AG04449 (cell line): ENCODE data around the gene SV2C.

Experiments
- CTCF ChIA-PET: fragments of 350-600 bp; formaldehyde crosslinking; extraction: SDS; loops from one replicate; lab custom pipeline; 2021; ENCODE audit warnings: antibody characterized with exemption; lab: Yijun Ruan, JAX
- POLR2A ChIA-PET: fragments of 400-600, 350-600 bp; formaldehyde crosslinking; extraction: SDS; loops from one replicate; lab custom pipeline; 2020; ENCODE audit warnings: antibody characterized with exemption, inconsistent platforms; lab: Yijun Ruan, JAX
- DNase-seq: peaks from one replicate; pipeline ENCODE4 v3.0.0-alpha.2; 2010; ENCODE audit warnings: low read depth, low spot score
- H3K4me3 ChIP-seq: 2 replicates; pipeline ENCODE4 v1.5.1; 2011; ENCODE audit warnings: low read depth, mild to moderate bottlenecking, control low read depth, low read length
- TF ChIP-seq, protein P1 (sequence below): IDR thresholded peaks from one replicate; pipeline ENCODE4 v1.5.1; 2011; ENCODE audit warnings: mild to moderate bottlenecking, moderate library complexity, low read length, control low read depth, inconsistent platforms; ENCODE audit not compliant: insufficient read depth; ENCODE audit errors: missing control alignments

Gene SV2C

DNA sequence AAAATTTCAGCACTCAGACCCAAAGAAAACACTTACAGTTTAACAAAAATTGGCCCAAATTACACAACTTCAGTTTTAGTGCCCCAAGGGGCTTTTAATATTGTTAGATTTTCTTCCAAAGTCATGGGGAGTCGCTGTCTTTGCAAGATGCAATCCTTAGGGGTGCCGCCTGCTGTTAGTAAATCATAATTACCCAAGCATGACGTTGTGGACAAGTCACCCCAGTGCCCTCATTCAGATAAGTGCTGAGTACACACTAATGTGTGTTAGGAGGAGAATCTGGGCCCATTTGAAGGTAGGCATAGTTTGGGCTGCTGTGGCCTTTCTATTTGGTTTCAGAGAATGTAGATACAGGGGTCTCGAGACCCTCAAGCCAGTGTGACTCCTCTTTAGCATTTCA, 138.1 kb downstream of the SV2C start:
- POLR2A ChIA-PET = no interaction called here
- CTCF ChIA-PET = no interaction called here
- no peak for DNase-seq
- TF ChIP-seq, protein P1, sequence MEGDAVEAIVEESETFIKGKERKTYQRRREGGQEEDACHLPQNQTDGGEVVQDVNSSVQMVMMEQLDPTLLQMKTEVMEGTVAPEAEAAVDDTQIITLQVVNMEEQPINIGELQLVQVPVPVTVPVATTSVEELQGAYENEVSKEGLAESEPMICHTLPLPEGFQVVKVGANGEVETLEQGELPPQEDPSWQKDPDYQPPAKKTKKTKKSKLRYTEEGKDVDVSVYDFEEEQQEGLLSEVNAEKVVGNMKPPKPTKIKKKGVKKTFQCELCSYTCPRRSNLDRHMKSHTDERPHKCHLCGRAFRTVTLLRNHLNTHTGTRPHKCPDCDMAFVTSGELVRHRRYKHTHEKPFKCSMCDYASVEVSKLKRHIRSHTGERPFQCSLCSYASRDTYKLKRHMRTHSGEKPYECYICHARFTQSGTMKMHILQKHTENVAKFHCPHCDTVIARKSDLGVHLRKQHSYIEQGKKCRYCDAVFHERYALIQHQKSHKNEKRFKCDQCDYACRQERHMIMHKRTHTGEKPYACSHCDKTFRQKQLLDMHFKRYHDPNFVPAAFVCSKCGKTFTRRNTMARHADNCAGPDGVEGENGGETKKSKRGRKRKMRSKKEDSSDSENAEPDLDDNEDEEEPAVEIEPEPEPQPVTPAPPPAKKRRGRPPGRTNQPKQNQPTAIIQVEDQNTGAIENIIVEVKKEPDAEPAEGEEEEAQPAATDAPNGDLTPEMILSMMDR = no peak
- no peak overlapping the region for H3K4me3 ChIP-seq

- no peak overlapping the region for H3K4me3 ChIP-seq
- ChIA-PET CTCF (no interaction called here), POLR2A (no interaction called here)
- DNase-seq = no peak
- TF ChIP-seq, protein P1 = no peak
These were observed 139.1 kb downstream of the SV2C start for GRCh38 chr5:76222318-76222717.

- no peak overlapping the region for H3K4me3 ChIP-seq
- TF ChIP-seq, protein P1 = no peak
- ChIA-PET CTCF (no interaction called here), POLR2A (no interaction called here)
- no peak for DNase-seq
These were observed 140.5 kb downstream of the SV2C start for GRCh38 chr5:76223696-76224095.

DNA sequence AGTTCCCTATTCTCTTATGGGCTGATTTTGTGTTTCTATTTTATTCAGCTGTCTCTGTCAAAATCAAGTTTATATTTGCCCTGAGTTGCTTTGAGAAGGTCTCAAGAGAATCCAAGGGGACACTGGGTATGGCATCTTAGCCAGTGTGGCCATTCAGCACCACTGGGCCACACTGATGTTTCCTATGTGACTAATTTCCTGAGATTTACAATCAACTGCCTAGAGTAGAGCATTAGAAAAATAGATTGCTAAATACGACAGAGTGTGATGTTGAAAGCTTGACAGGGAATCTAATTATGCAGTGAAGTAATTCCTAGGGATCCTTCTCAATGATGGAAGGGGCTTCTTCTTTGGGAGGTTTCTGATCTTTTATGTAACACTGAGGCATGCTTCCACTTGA, 141.7 kb downstream of the SV2C start:
- CTCF ChIA-PET = no interaction called here
- POLR2A ChIA-PET = no interaction called here
- DNase-seq = no peak
- TF ChIP-seq, protein P1 = no peak
- H3K4me3 ChIP-seq = no peak overlapping the region

DNA sequence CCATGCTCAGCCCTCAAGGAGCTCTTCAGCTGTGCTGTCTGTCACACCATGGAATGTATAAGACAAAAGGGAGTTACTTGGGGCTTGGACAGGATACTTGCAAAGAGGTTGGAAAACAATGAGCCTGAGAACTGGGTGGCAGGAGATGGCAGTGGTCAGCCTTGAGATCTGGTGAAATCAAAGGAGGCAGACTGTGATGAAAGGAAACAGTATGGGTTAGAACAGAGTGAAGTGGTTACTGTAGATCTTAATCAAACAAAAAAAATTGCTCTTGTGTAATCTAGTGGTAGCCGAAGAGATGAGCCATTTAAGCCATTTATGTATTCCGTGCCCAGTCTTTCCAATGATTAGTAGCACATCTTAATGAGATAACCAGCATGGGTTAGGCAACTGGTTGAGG, 142.2 kb downstream of the SV2C start:
- no peak overlapping the region for H3K4me3 ChIP-seq
- TF ChIP-seq, protein P1 = no peak
- DNase-seq = no peak
- ChIA-PET CTCF (no interaction called here), POLR2A (no interaction called here)

DNA sequence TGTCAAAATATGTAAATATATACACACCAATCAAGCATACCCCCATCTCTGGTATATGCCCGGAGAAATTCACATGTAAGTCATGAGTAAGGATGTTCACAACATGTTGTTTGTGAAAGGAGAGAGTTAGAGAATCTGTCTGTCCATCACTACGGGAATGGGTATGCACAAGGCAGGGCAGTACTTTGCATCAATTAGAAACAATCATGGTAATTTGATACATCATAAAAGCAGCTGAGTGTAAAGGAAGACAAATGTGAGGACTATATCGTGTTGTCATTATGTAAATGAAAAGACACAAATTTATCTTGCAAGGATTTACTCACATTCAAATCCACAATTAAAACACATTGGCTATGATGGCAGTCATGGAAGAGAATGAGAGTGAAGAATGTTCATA, 146.7 kb downstream of the SV2C start:
- ChIA-PET CTCF (no interaction called here), POLR2A (no interaction called here)
- H3K4me3 ChIP-seq = no peak overlapping the region
- TF ChIP-seq, protein P1 = no peak
- no peak for DNase-seq
